SU-DHL-6 (cell line): ENCODE measurements around the gene ITPRIP.

Source experiments
- EZH2phosphoT487 ChIP-seq: fragments of 200-600 bp; sonication (generic), shearing (Covaris generic); conservative IDR thresholded peaks from 2 replicates; pipeline ENCODE4 v1.6.1; 2018; ENCODE audit warnings: mild to moderate bottlenecking, antibody characterized with exemption, low read length, moderate library complexity, mixed read lengths
- TF ChIP-seq, protein P1 (sequence below): fragments of 200-600 bp; sonication (generic); IDR thresholded peaks from one replicate; pipeline ENCODE4 v1.5.1; 2017; ENCODE audit warnings: antibody characterized with exemption, mild to moderate bottlenecking, low read length, moderate library complexity; ENCODE audit not compliant: insufficient read depth, poor library complexity, severe bottlenecking

DNA sequence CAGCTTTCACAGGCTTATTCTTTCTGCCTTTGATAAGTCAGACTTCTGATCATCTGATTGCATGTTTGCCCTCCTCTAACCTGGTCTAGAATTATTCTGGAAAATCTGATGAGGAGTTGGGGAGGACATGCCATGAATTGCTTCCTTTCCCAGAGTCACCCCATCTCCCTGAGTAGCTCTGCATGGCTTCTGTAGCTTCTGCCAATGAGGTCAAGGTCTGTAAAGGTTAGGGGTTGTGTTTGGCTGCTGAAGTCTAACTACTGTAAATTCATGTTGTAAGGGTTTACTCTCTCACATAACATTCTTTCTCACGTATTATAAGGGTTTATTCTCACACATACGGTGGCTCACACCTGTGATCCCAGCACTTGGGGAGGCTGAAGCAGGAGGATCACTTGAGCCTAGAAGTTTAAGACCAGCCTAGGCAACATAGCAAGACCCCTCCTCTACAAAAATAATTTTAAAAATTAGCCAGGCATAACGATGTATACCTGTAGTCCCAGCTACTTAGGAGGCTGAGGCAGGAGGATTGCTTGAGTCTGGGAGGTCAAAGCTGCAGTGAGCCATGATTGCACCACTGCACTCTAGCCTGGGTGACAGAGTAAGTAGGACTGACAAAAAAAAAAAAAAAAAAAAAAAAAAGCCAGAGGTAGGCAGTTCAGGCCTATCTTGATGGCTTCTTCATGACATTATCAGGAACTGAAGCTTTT lies 58.6 kb downstream of the ITPRIP start:
- TF ChIP-seq, protein P1, sequence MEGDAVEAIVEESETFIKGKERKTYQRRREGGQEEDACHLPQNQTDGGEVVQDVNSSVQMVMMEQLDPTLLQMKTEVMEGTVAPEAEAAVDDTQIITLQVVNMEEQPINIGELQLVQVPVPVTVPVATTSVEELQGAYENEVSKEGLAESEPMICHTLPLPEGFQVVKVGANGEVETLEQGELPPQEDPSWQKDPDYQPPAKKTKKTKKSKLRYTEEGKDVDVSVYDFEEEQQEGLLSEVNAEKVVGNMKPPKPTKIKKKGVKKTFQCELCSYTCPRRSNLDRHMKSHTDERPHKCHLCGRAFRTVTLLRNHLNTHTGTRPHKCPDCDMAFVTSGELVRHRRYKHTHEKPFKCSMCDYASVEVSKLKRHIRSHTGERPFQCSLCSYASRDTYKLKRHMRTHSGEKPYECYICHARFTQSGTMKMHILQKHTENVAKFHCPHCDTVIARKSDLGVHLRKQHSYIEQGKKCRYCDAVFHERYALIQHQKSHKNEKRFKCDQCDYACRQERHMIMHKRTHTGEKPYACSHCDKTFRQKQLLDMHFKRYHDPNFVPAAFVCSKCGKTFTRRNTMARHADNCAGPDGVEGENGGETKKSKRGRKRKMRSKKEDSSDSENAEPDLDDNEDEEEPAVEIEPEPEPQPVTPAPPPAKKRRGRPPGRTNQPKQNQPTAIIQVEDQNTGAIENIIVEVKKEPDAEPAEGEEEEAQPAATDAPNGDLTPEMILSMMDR: no peak
- TF ChIP-seq EZH2phosphoT487: no peak
